HEK293 (cell line): ENCODE results near the gene ATG10.

ENCODE experiments used
- CTCF ChIA-PET: fragments of 350-600 bp; formaldehyde crosslinking; extraction: SDS; loops from one replicate; lab custom pipeline; 2021; ENCODE audit warnings: antibody characterized with exemption; lab: Yijun Ruan, JAX
- POLR2A ChIA-PET: fragments of 300-600 bp; formaldehyde crosslinking; extraction: SDS; loops from one replicate; lab custom pipeline; 2020; ENCODE audit warnings: antibody characterized with exemption, inconsistent platforms; lab: Yijun Ruan, JAX
- H3K27ac ChIP-seq: fragments of 200-500 bp; sonication (Bioruptor generic); 2 replicates; pipeline ENCODE4 v1.5.1; 2014; ENCODE audit warnings: low read depth, low read length, control low read depth, inconsistent platforms; ENCODE audit errors: extremely low read depth
- H3K36me3 ChIP-seq, 2 experiments: fragments of 200-500 bp in 1 of 2; sonication (Bioruptor generic) in 1 of 2; 1 replicate in 1 of 2; 2 replicates in 1 of 2; pipeline ENCODE4 v1.5.1; 2014 to 2017; ENCODE audit warnings: inconsistent platforms in 2 of 2, low read length in 2 of 2; ENCODE audit not compliant: control insufficient read depth in 2 of 2, insufficient read depth in 1 of 2
- H3K4me1 ChIP-seq: fragments of 200-500 bp; sonication (Bioruptor generic); 2 replicates; pipeline ENCODE4 v1.5.1; 2014; ENCODE audit warnings: mild to moderate bottlenecking, low read length, inconsistent platforms; ENCODE audit not compliant: control insufficient read depth, insufficient read depth
- H3K4me3 ChIP-seq: 2 replicates; pipeline ENCODE4 v1.5.1; 2011; ENCODE audit warnings: low read depth, mild to moderate bottlenecking, control low read depth, low read length, moderate library complexity
- H3K9me3 ChIP-seq: fragments of 200-500 bp; sonication (Bioruptor generic); 2 replicates; pipeline ENCODE4 v1.5.1; 2014; ENCODE audit warnings: low read depth, low read length, inconsistent platforms; ENCODE audit not compliant: control insufficient read depth, insufficient read depth
- TSHZ1 ChIP-seq: fragments of 450-650 bp; formaldehyde crosslinking; IDR thresholded peaks from 2 replicates; pipeline ENCODE4 v1.5.1; 2016; ENCODE audit warnings: missing biosample characterization, missing genetic modification characterization, borderline replicate concordance
- ZFP69B ChIP-seq: fragments of 450-650 bp; formaldehyde crosslinking; IDR thresholded peaks from 2 replicates; pipeline ENCODE4 v1.5.1; 2016; ENCODE audit warnings: missing biosample characterization, missing genetic modification characterization
- ZNF510 ChIP-seq: fragments of 450-650 bp; formaldehyde crosslinking; IDR thresholded peaks from 2 replicates; pipeline ENCODE4 v1.5.1; 2018; ENCODE audit warnings: mild to moderate bottlenecking, missing genetic modification characterization, missing biosample characterization; ENCODE audit not compliant: insufficient replicate concordance
- ZNF555 ChIP-seq: fragments of 450-650 bp; formaldehyde crosslinking; conservative IDR thresholded peaks from 2 replicates; pipeline ENCODE4 v1.5.1; 2017; ENCODE audit warnings: missing biosample characterization, mild to moderate bottlenecking, missing genetic modification characterization, inconsistent platforms
- ZNF664 ChIP-seq: fragments of 450-650 bp; formaldehyde crosslinking; IDR thresholded peaks from 2 replicates; pipeline ENCODE4 v1.5.1; 2016; ENCODE audit warnings: missing biosample characterization, missing genetic modification characterization
- ZNF791 ChIP-seq: fragments of 450-650 bp; formaldehyde crosslinking; IDR thresholded peaks from 2 replicates; pipeline ENCODE4 v1.5.1; 2016; ENCODE audit warnings: missing biosample characterization, missing genetic modification characterization
- ZNF837 ChIP-seq: fragments of 450-650 bp; formaldehyde crosslinking; IDR thresholded peaks from 2 replicates; pipeline ENCODE4 v1.5.1; 2016; ENCODE audit warnings: missing biosample characterization, missing genetic modification characterization
- TF ChIP-seq, protein P1 (sequence below): fragments of 450-650 bp; formaldehyde crosslinking; IDR thresholded peaks from 2 replicates; pipeline ENCODE4 v1.5.1; 2016; ENCODE audit warnings: missing biosample characterization, missing genetic modification characterization, borderline replicate concordance
- TF ChIP-seq, protein P2 (sequence below): fragments of 450-650 bp; formaldehyde crosslinking; IDR thresholded peaks from 2 replicates; pipeline ENCODE4 v1.5.1; 2016; ENCODE audit warnings: missing biosample characterization, missing genetic modification characterization
- TF ChIP-seq, protein P3 (sequence below): fragments of 450-650 bp; formaldehyde crosslinking; IDR thresholded peaks from 2 replicates; pipeline ENCODE4 v1.5.1; 2017; ENCODE audit warnings: missing biosample characterization, missing genetic modification characterization

The ATG10 gene

DNA sequence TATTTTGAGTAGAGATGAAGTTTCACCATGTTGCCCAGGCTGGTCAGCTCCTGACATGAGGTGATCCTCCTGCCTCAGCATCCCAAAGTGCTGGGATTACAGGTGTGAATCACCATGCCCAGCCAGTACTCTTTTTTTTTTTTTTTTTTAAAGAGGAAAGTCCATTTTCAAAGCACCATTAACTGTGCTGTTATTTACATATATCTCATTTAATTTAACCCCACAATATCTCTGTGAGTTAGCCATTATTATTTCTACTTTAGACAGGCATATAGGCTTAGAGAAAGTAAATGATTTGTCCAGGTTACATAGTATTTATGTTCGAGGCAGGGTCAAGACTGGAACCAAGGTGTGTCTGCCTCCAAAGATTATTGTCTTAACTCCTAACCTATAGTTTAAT is 50.7 kb downstream of the ATG10 start:
- H3K36me3 ChIP-seq, result no peaks in the 10 kb centered on the region
- ChIA-PET CTCF (interaction anchor here (1.0 kb wide), 1 partner anchor 8 kb away, joined by 3 read pairs; no protein-coding TSS in a partner anchor), POLR2A (no interaction called here)
- no peaks in the 10 kb centered on the region for H3K9me3 ChIP-seq
- no peak overlapping the region for H3K27ac ChIP-seq
- TF ChIP-seq ZNF510 (no peak), ZNF837 (tag by site-specific recombination) (no peak), TSHZ1 (tag by site-specific recombination) (no peak), ZNF555 (tag by site-specific recombination) (no peak), ZNF791 (tag by site-specific recombination) (no peak), ZFP69B (tag by site-specific recombination) (no peak), ZNF664 (tag by site-specific recombination) (peak; percentile 94)
- TF ChIP-seq, protein P1, sequence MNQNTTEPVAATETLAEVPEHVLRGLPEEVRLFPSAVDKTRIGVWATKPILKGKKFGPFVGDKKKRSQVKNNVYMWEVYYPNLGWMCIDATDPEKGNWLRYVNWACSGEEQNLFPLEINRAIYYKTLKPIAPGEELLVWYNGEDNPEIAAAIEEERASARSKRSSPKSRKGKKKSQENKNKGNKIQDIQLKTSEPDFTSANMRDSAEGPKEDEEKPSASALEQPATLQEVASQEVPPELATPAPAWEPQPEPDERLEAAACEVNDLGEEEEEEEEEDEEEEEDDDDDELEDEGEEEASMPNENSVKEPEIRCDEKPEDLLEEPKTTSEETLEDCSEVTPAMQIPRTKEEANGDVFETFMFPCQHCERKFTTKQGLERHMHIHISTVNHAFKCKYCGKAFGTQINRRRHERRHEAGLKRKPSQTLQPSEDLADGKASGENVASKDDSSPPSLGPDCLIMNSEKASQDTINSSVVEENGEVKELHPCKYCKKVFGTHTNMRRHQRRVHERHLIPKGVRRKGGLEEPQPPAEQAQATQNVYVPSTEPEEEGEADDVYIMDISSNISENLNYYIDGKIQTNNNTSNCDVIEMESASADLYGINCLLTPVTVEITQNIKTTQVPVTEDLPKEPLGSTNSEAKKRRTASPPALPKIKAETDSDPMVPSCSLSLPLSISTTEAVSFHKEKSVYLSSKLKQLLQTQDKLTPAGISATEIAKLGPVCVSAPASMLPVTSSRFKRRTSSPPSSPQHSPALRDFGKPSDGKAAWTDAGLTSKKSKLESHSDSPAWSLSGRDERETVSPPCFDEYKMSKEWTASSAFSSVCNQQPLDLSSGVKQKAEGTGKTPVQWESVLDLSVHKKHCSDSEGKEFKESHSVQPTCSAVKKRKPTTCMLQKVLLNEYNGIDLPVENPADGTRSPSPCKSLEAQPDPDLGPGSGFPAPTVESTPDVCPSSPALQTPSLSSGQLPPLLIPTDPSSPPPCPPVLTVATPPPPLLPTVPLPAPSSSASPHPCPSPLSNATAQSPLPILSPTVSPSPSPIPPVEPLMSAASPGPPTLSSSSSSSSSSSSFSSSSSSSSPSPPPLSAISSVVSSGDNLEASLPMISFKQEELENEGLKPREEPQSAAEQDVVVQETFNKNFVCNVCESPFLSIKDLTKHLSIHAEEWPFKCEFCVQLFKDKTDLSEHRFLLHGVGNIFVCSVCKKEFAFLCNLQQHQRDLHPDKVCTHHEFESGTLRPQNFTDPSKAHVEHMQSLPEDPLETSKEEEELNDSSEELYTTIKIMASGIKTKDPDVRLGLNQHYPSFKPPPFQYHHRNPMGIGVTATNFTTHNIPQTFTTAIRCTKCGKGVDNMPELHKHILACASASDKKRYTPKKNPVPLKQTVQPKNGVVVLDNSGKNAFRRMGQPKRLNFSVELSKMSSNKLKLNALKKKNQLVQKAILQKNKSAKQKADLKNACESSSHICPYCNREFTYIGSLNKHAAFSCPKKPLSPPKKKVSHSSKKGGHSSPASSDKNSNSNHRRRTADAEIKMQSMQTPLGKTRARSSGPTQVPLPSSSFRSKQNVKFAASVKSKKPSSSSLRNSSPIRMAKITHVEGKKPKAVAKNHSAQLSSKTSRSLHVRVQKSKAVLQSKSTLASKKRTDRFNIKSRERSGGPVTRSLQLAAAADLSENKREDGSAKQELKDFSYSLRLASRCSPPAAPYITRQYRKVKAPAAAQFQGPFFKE, result no peak
- no peak overlapping the region for H3K4me3 ChIP-seq
- H3K4me1 ChIP-seq, result no peaks in the 10 kb centered on the region

GRCh38 chr5:82023644-82024043 is 51.8 kb downstream of the ATG10 start:
- TF ChIP-seq, protein P2, sequence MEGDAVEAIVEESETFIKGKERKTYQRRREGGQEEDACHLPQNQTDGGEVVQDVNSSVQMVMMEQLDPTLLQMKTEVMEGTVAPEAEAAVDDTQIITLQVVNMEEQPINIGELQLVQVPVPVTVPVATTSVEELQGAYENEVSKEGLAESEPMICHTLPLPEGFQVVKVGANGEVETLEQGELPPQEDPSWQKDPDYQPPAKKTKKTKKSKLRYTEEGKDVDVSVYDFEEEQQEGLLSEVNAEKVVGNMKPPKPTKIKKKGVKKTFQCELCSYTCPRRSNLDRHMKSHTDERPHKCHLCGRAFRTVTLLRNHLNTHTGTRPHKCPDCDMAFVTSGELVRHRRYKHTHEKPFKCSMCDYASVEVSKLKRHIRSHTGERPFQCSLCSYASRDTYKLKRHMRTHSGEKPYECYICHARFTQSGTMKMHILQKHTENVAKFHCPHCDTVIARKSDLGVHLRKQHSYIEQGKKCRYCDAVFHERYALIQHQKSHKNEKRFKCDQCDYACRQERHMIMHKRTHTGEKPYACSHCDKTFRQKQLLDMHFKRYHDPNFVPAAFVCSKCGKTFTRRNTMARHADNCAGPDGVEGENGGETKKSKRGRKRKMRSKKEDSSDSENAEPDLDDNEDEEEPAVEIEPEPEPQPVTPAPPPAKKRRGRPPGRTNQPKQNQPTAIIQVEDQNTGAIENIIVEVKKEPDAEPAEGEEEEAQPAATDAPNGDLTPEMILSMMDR (tag by site-specific recombination), result no peak
- TF ChIP-seq, protein P3, sequence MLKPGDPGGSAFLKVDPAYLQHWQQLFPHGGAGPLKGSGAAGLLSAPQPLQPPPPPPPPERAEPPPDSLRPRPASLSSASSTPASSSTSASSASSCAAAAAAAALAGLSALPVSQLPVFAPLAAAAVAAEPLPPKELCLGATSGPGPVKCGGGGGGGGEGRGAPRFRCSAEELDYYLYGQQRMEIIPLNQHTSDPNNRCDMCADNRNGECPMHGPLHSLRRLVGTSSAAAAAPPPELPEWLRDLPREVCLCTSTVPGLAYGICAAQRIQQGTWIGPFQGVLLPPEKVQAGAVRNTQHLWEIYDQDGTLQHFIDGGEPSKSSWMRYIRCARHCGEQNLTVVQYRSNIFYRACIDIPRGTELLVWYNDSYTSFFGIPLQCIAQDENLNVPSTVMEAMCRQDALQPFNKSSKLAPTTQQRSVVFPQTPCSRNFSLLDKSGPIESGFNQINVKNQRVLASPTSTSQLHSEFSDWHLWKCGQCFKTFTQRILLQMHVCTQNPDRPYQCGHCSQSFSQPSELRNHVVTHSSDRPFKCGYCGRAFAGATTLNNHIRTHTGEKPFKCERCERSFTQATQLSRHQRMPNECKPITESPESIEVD (tag by site-specific recombination), result peak; percentile 85
- TF ChIP-seq, all 188 proteins: peak for 1
- Histone ChIP-seq H3K27ac (no peak overlapping the region), H3K4me3 (no peak overlapping the region), H3K4me1 (no peaks in the 10 kb centered on the region), H3K36me3 (no peaks in the 10 kb centered on the region), H3K9me3 (no peaks in the 10 kb centered on the region)
- ChIA-PET CTCF (no interaction called here), POLR2A (no interaction called here)
